ENCODE measurements around the gene ART4.

Gene ART4

DNA sequence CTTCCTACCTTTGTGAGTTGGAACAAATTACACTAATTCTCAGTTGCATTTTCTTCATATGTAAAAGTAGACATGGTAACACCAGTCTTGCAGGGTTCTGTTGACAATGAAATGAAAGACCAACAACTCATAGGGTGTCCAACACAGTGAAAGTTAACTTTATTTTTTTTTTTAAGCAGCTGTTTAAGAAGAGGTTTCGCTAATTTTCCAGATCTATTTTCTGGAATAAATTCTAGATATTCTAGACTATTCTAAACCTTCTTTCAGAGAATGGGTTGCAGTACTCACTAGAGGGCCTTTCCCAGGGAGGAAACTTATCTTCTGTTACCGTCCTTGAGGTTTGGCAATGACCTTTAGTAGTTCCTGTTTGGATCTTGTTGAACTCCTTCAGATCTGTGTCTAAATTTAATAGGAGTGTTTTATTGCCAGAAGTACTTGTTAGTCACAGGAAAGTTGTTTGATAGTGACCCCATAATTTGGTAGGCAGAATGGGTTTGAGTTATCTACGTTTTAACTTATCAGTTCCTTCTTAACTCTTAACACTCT, 2.8 kb upstream of the ART4 start:
- TF ChIP-seq, protein P1, sequence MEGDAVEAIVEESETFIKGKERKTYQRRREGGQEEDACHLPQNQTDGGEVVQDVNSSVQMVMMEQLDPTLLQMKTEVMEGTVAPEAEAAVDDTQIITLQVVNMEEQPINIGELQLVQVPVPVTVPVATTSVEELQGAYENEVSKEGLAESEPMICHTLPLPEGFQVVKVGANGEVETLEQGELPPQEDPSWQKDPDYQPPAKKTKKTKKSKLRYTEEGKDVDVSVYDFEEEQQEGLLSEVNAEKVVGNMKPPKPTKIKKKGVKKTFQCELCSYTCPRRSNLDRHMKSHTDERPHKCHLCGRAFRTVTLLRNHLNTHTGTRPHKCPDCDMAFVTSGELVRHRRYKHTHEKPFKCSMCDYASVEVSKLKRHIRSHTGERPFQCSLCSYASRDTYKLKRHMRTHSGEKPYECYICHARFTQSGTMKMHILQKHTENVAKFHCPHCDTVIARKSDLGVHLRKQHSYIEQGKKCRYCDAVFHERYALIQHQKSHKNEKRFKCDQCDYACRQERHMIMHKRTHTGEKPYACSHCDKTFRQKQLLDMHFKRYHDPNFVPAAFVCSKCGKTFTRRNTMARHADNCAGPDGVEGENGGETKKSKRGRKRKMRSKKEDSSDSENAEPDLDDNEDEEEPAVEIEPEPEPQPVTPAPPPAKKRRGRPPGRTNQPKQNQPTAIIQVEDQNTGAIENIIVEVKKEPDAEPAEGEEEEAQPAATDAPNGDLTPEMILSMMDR (IDR thresholded peaks at IDR 0.05; ENCODE audit: low read depth, low read length, missing control alignments), result no peak
- DNase-seq (ENCODE audit: low read depth), result no peak
- in situ Hi-C loops (cut with HindIII; ENCODE audit: low sequenced_read_pairs), result no loop called here
- H3K4me3 ChIP-seq (ENCODE audit: low read depth, low read length), result no peak overlapping the region

DNA sequence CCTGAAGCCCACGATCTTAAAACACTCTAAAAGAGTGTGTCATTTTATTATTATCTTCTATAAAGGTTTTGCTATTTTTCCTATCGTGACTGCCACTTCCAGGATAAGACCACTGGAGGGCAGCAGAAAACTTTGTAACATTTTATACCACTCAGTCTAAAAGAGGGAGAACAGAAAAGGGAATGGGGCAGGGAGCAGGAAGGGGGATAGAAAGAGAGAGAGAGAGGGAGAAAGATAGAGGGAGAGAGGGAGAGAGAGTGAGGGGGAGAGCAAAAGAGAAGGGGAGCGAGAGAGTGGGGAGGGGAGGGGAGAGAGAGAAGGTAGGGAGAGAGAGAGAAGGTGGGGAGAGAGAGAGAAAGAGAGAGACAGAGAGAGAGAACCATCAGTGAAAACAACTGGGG, 2.0 kb upstream of the ART4 start:
- in situ Hi-C loops (cut with HindIII; ENCODE audit: low sequenced_read_pairs), result no loop called here
- H3K4me3 ChIP-seq (ENCODE audit: low read depth, low read length), result no peak overlapping the region
- TF ChIP-seq, protein P1 (IDR thresholded peaks at IDR 0.05; ENCODE audit: low read depth, low read length, missing control alignments), result peak; percentile 76
- DNase-seq (ENCODE audit: low read depth), result peak; percentile 46

DNA sequence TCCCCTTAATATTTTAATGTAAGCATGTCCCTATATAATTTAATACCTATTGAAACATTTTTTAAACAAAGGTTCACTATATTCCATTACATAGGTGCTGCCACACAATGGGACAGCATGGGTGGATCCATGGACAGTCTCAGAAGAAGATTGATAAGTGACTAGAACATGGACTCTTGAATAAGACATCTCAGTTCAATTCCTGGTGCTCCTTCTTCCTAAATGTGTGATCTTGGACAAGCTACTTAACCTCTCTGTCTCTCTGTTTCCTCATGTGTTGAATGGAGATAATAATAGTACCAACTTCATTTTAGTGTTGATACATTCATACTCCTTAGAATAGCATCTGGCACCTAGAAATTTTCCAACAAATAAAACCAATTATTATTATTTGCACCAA, 1.1 kb upstream of the ART4 start:
- in situ Hi-C loops (cut with HindIII; ENCODE audit: low sequenced_read_pairs), result no loop called here
- TF ChIP-seq, protein P1 (IDR thresholded peaks at IDR 0.05; ENCODE audit: low read depth, low read length, missing control alignments), result no peak
- no peak overlapping the region for H3K4me3 ChIP-seq (ENCODE audit: low read depth, low read length)
- no peak for DNase-seq (ENCODE audit: low read depth)

DNA sequence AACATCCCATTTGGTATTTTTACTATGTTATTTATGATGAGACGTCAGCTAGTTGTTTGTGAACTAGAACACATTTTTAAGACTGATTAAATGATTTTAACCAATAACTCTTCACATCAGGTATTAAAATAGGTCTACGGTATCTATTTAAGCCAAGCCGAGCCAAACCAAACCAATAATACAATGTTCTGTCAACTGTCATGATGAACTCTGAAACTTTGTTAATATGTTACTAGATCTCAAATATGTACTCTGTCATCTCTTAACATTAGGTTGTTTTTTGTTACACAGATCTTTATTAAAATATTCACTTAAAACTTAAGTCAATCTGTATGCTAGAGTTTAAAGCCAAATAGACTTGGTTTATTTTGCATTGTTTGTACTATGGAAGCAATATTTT, 1.0 kb downstream of the ART4 start:
- DNase-seq (ENCODE audit: low read depth), result no peak
- in situ Hi-C loops (cut with HindIII; ENCODE audit: low sequenced_read_pairs), result no loop called here
- no peak overlapping the region for H3K4me3 ChIP-seq (ENCODE audit: low read depth, low read length)
- TF ChIP-seq, protein P1 (IDR thresholded peaks at IDR 0.05; ENCODE audit: low read depth, low read length, missing control alignments), result no peak

DNA sequence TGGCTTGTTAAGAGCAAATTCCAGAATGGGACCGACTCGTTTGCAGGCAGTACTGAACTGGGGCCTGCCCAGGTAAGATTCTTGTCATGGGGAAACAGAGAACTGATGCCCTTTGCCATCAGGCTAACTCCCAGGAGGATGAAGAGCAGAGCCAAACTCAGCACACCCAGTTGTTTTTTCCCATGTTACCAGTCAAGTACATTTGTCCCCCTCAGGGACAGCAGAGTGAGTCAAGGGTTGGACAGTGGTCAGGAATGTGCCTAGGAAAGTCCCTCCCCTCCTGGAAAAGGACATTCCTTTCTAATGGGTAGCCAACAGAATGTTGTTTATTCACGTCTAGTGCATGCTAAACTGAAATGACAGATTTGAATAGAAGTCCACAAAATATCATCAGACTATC, 1.6 kb downstream of the ART4 start:
- DNase-seq (ENCODE audit: low read depth), result no peak
- in situ Hi-C loops (cut with HindIII; ENCODE audit: low sequenced_read_pairs), result no loop called here
- TF ChIP-seq, protein P1 (IDR thresholded peaks at IDR 0.05; ENCODE audit: low read depth, low read length, missing control alignments), result no peak
- no peak overlapping the region for H3K4me3 ChIP-seq (ENCODE audit: low read depth, low read length)

DNA sequence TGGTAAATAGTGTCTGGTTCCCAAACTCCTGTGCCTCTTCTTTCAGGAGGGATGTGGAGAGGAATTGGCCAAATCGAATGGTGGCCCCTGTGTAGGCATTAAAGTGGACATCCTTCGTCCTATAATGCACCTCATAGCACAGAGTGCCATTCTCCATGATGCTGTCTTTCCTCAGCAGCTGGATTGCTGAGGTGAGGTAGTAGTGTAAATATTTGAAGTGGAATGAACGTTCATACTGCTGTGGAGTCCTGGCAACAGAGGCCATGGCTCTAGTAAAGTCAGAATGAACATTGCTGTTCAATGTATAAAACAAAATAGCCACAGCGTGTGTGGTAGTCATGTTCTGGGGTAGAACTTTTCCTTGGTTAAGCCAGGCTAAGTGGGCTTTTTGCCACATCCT, 2.7 kb downstream of the ART4 start:
- in situ Hi-C loops (cut with HindIII; ENCODE audit: low sequenced_read_pairs), result no loop called here
- DNase-seq (ENCODE audit: low read depth), result no peak
- no peak overlapping the region for H3K4me3 ChIP-seq (ENCODE audit: low read depth, low read length)
- TF ChIP-seq, protein P1 (IDR thresholded peaks at IDR 0.05; ENCODE audit: low read depth, low read length, missing control alignments), result no peak

DNA sequence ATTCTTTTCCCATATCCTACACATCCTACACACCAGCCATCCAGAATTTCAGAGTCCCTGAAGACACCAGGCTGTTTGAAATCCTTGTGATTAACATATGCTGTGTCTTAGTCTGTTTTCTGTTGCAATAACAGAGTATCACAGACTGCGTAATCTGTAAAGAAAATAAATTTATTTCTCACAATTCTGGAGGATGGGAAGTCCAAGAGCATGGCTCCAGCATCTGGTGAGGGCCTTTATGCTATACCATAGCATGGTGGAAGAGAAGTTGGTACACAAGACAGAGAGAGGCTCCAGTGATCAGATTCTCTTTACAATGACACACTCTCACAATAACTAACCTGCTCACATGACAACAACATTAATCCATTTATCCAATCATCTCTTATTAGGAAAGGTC, 4.1 kb downstream of the ART4 start:
- DNase-seq (ENCODE audit: low read depth), result no peak
- in situ Hi-C loops (cut with HindIII; ENCODE audit: low sequenced_read_pairs), result no loop called here
- TF ChIP-seq, protein P1 (IDR thresholded peaks at IDR 0.05; ENCODE audit: low read depth, low read length, missing control alignments), result no peak
- no peak overlapping the region for H3K4me3 ChIP-seq (ENCODE audit: low read depth, low read length)
